NB4 (cell line): ENCODE data around the gene AGAP1.

Experiments used
- DNase-seq: peaks from one replicate; pipeline ENCODE4 v3.0.0; 2010; ENCODE audit warnings: low read depth
- H3K4me3 ChIP-seq: one replicate; pipeline ENCODE4 v1.5.1; 2011; ENCODE audit warnings: mild to moderate bottlenecking, low read depth, low read length, moderate library complexity
- MYC ChIP-seq: IDR thresholded peaks from 2 replicates; pipeline ENCODE4 v1.6.1; 2011; ENCODE audit warnings: low read depth, low read length
- POLR2A ChIP-seq: IDR thresholded peaks from 2 replicates; pipeline ENCODE4 v1.6.1; 2011; ENCODE audit warnings: mild to moderate bottlenecking; ENCODE audit not compliant: insufficient read length; ENCODE audit errors: extremely low read depth
- TF ChIP-seq, protein P1 (sequence below): IDR thresholded peaks from one replicate; pipeline ENCODE4 v1.5.1; 2012; ENCODE audit warnings: low read depth, low read length
- TF ChIP-seq, protein P2 (sequence below): IDR thresholded peaks from 2 replicates; pipeline ENCODE4 v1.6.1; 2011; ENCODE audit warnings: low read depth, low read length

The AGAP1 gene

DNA sequence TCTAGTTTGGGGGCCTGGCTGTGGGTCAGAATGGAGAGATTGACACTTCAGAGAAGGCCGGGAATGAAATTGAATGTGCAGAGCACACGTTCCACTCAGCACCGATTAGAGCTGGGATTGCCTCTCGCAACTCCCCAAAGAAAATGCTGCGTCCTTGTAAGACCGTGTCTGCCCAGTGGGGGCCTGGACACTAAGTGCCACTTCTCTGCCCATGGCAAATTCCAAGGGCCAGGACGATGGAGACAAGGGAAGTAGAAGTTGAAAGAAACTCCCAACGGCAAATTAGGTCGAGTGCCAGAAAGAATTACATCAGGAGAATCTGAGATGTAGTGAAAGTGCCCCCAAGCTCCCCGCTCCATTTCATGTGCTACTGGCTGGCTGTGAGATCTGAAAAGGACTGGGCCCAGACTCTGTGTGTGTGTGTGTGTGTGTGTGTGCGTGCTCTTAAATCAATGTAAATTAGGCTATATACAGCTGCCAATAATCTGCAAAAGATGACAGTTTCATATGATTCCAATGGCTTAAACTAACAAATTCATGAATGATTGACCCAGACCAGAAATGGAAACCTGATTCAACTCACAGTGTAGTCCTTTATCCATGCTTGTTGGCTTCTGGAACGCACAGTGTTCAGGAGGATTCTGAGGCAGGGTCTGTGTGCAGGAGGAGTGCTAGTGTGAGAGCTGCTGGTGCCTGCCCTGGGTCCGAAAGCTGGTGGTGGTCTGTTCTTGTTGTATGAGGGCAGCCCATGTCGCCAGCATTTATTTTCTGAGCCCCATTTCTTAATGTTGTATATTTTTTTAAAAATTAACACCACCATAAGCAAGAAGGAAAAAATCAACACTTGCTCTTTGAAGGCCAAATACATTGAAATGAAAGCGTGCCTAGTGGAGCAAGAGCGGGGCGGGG, 234.3 kb downstream of the AGAP1 start:
- DNase-seq: no peak

DNA sequence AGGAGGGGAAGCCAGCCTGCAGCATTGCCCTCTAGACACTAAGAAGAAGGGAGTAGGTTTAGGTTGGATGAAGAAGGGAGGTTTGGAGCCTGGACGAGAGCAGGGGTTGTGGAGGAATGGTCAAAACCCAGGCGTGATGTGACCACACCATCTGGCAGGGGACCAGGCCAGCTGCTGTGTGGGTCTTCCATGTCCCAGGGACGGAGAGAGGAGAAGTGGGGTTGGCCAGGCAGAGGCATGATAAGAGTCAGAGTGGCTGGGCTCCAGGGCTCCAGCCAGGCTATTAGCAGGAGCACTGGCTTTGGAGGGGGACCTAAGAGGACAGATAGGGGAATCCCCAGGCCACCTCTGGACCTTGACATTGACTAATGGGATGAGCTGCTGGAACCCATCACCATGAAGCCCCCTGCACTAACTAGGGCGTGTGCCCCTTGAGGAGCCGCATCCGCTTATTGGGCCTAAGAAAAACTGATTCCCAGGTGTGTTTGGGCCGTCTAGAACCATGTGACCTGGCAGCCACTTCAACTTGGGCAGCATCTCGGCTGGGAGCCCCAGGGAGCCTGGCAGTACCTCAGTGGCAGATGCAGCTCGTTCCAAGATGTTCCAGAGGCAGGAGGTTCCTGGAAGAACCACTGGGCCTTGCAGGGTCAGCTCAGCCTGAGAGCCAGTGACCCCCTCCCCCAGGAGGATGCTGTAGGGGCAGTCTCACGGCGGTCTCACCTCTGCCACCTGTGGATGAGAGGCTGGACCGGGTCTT, 235.1 kb downstream of the AGAP1 start:
- TF ChIP-seq MYC (no peak), POLR2A (no peak)
- TF ChIP-seq, protein P1, sequence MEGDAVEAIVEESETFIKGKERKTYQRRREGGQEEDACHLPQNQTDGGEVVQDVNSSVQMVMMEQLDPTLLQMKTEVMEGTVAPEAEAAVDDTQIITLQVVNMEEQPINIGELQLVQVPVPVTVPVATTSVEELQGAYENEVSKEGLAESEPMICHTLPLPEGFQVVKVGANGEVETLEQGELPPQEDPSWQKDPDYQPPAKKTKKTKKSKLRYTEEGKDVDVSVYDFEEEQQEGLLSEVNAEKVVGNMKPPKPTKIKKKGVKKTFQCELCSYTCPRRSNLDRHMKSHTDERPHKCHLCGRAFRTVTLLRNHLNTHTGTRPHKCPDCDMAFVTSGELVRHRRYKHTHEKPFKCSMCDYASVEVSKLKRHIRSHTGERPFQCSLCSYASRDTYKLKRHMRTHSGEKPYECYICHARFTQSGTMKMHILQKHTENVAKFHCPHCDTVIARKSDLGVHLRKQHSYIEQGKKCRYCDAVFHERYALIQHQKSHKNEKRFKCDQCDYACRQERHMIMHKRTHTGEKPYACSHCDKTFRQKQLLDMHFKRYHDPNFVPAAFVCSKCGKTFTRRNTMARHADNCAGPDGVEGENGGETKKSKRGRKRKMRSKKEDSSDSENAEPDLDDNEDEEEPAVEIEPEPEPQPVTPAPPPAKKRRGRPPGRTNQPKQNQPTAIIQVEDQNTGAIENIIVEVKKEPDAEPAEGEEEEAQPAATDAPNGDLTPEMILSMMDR: no peak
- TF ChIP-seq, protein P2, sequence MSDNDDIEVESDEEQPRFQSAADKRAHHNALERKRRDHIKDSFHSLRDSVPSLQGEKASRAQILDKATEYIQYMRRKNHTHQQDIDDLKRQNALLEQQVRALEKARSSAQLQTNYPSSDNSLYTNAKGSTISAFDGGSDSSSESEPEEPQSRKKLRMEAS: no peak
- no peak overlapping the region for H3K4me3 ChIP-seq
- DNase-seq: no peak

More for the DNA sequence above, 234.3 kb downstream of the AGAP1 start:
- H3K4me3 ChIP-seq: no peak overlapping the region
- TF ChIP-seq, protein P1: no peak
- TF ChIP-seq, protein P2: no peak
- no peak for TF ChIP-seq MYC
- TF ChIP-seq POLR2A: no peak

DNA sequence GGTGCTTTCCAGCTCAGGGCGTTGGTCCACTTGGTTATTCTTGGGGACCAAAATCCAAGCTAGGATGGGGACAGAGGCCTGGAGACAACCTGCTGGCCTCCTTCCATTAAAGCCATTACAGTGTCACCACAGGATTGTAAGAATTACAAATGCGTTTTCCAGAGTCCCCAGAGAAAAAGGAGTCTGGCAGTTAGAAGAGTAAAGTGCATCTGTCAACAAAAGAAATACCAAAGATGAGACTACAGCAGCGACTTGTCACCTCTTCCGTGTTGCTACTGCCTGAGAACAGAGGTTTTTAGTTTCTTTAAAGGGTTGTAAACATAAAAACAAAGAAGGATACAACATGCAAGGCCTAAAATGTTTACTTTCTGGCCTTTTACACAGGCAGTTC, 235.7 kb downstream of the AGAP1 start:
- TF ChIP-seq, protein P1: no peak
- TF ChIP-seq, protein P2: no peak
- TF ChIP-seq MYC (no peak), POLR2A (no peak)
- no peak overlapping the region for H3K4me3 ChIP-seq
- DNase-seq: no peak

DNA sequence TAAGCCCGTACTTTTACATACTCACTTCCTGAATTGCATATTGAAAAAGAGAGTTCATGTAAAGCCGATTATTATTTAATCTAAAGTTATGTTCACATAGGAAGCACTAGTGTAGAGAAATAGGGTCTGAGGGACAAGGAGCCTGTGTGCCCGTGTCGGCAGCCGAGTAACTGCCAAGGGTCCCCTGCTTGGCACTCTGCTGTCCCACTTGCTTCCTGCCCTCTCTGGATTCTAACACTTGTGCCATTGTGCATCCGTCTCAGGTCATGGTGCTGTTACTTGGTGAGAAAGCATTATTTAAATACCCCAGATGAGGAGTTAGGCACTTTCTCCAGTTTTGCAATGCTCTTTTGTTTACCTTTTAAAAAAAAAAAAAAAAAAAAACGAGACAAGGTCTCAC, 236.3 kb downstream of the AGAP1 start:
- TF ChIP-seq, protein P1: no peak
- no peak for TF ChIP-seq MYC
- TF ChIP-seq, protein P2: no peak
- no peak for TF ChIP-seq POLR2A
- DNase-seq: no peak
- H3K4me3 ChIP-seq: no peak overlapping the region

DNA sequence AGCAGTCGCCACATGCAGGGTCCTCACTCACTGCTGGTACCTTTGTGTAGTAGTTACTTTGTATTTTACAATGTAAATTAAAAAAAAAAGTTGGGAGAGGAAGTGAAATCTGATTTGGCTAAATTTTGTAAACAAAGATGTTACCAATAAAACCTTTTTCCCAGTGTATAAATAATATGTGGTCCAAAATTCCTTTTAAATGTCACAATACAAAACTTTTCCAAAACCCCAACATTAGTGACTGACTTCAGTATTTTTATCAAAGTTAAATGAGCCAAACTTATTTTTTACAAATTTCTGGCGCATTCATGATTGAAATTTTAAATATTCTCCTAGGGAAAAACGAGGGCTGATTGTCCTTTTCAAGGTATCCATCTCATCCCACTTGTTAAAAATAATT, 239.9 kb downstream of the AGAP1 start:
- no peak overlapping the region for H3K4me3 ChIP-seq
- DNase-seq: no peak
- no peak for TF ChIP-seq MYC
- TF ChIP-seq, protein P1: no peak
- TF ChIP-seq, protein P2: no peak
- TF ChIP-seq POLR2A: no peak
